Kidney tubule cell (primary cell): ENCODE measurements around the gene U2AF2.
"Not testable (repeated sequence)": the region's sequence is repeated elsewhere in the genome, so short reads cannot be mapped to it uniquely, and the experiment has no call there.

ENCODE experiments used
- DNase-seq: peaks from one replicate; pipeline ENCODE4 v3.0.0-alpha.2; 2018; ENCODE audit warnings: low spot score

Gene U2AF2

GRCh38 chr19:55712804-55713631 lies 58.2 kb downstream of the U2AF2 start:
- no peak for DNase-seq

GRCh38 chr19:55716531-55716930 lies 61.7 kb downstream of the U2AF2 start:
- no peak for DNase-seq

- no peak for DNase-seq
Measured at GRCh38 chr19:55717251-55717650, 62.4 kb downstream of the U2AF2 start.

GRCh38 chr19:55717879-55718711 lies 63.3 kb downstream of the U2AF2 start:
- not testable (repeated sequence) for DNase-seq

- no peak for DNase-seq
Measured at GRCh38 chr19:55720214-55720746, 65.4 kb downstream of the U2AF2 start.

GRCh38 chr19:55720801-55721200 lies 66.0 kb downstream of the U2AF2 start:
- DNase-seq: no peak

- DNase-seq: no peak
Measured at GRCh38 chr19:55723491-55723890, 68.7 kb downstream of the U2AF2 start.
